ENCODE measurements around the gene LRBA.

DNA sequence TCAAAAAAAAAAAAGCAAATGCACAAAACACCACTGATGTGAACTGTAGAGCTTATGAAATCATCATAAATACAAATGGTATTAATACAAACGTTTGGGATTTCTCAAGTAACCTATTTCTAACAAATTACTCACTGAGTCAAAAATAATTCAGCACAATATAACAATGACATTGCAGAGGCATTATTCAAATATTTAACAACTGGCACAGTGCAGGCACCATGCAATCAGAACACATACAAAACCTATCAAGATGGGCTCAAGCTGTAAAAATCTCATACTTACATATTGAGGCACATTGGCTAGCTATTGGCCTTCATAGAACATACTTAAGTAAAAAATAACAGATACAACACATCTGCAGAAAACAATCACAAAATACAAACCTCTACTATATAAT, 81.1 kb downstream of the LRBA start:
- TF ChIP-seq EP300 (IDR thresholded peaks at IDR 0.05) (no peak), POLR2A (IDR thresholded peaks at IDR 0.05) (no peak)
